Suppressor macrophage treated with lipopolysaccharide for 1 hour (primary cell): Measurements from ENCODE around the gene HOXB6.

Experiments used
- DNase-seq, 3 donors: peaks; one replicate each; pipeline ENCODE4 v3.0.0-alpha.2; 2020 to 2022

HOXB6 gene

GRCh38 chr17:48604770-48605329, at the start of gene HOXB6:
HOXB6 (minus strand) TSS chr17:48604986; CDS start chr17:48598150, 6,836 bp downstream.
- no peak for DNase-seq

- no peak for DNase-seq
Observed at GRCh38 chr17:48649741-48650140, 45.0 kb upstream of the HOXB6 start.

GRCh38 chr17:48647963-48648245, 43.1 kb upstream of the HOXB6 start:
- DNase-seq = no peak

- peak in 2 of 3 donors; percentile 30 to 37 for DNase-seq
Observed at GRCh38 chr17:48647103-48647962, 42.5 kb upstream of the HOXB6 start.

GRCh38 chr17:48646183-48647102, 41.7 kb upstream of the HOXB6 start:
- no peak for DNase-seq

GRCh38 chr17:48645639-48646182, 40.9 kb upstream of the HOXB6 start:
- no peak for DNase-seq

- DNase-seq = peak in 1 of 3 donors; percentile 22
Observed at GRCh38 chr17:48644910-48645557, 40.2 kb upstream of the HOXB6 start.

GRCh38 chr17:48644159-48644558, 39.4 kb upstream of the HOXB6 start:
- no peak for DNase-seq

GRCh38 chr17:48643697-48644012, 38.9 kb upstream of the HOXB6 start:
- DNase-seq = no peak

GRCh38 chr17:48642843-48643696, 38.3 kb upstream of the HOXB6 start:
- DNase-seq = no peak

GRCh38 chr17:48642059-48642842, 37.5 kb upstream of the HOXB6 start:
- DNase-seq = peak in 1 of 3 donors; percentile 27

- no peak for DNase-seq
Observed at GRCh38 chr17:48641541-48642058, 36.8 kb upstream of the HOXB6 start.

GRCh38 chr17:48640858-48641180, 36.0 kb upstream of the HOXB6 start:
- no peak for DNase-seq

GRCh38 chr17:48639982-48640857, 35.4 kb upstream of the HOXB6 start:
- no peak for DNase-seq

- DNase-seq = no peak
Observed at GRCh38 chr17:48639136-48639535, 34.4 kb upstream of the HOXB6 start.

- no peak for DNase-seq
Observed at GRCh38 chr17:48637323-48638260, 32.8 kb upstream of the HOXB6 start.

GRCh38 chr17:48636177-48637018, 31.6 kb upstream of the HOXB6 start:
- peak; percentile 69 to 87 (median 72) for DNase-seq
